ENCODE measurements around the gene VPS8.

DNA sequence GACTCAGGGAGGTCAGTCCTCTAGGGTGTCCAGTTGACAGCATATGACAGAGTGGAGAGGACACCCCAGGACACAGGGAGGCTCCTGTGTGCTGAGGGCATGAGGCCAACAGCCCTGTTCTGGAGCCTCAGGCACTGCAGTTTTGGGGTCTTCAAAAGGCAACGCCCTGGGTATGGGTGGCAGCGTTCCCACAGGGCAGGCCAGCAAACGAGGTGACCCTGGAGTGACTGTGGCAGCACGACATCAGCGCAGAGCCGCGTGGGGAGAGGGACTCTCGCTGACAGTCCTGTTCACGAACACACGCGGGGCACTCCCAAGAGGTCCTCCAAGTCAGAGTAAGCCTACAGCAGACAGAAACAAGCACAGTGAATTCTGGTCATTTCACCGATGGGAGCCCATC is 41.4 kb upstream of the VPS8 start:
- TF ChIP-seq, protein P1, sequence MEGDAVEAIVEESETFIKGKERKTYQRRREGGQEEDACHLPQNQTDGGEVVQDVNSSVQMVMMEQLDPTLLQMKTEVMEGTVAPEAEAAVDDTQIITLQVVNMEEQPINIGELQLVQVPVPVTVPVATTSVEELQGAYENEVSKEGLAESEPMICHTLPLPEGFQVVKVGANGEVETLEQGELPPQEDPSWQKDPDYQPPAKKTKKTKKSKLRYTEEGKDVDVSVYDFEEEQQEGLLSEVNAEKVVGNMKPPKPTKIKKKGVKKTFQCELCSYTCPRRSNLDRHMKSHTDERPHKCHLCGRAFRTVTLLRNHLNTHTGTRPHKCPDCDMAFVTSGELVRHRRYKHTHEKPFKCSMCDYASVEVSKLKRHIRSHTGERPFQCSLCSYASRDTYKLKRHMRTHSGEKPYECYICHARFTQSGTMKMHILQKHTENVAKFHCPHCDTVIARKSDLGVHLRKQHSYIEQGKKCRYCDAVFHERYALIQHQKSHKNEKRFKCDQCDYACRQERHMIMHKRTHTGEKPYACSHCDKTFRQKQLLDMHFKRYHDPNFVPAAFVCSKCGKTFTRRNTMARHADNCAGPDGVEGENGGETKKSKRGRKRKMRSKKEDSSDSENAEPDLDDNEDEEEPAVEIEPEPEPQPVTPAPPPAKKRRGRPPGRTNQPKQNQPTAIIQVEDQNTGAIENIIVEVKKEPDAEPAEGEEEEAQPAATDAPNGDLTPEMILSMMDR (IDR thresholded peaks at IDR 0.05; ENCODE audit: insufficient read depth, low read length), result no peak
- TF ChIP-seq POLR2AphosphoS5 (IDR thresholded peaks at IDR 0.05; ENCODE audit: low read depth), result no peak
- TF ChIP-seq GABPA (IDR thresholded peaks at IDR 0.05; ENCODE audit: low read depth), result no peak
